Ovary (tissue), 9 donors: ENCODE data around the gene SOX2. TPM values are rescaled to one million over a fixed set of nuclear protein-coding genes. Genes with fewer than 3 reads are reported as not detected.

ENCODE experiments used
- DNase-seq, 5 donors: peaks; one replicate each; pipeline ENCODE4 v3.0.0-alpha.2; 2019 to 2020
- H3K27ac ChIP-seq, 2 donors: fragments of 200-600 bp; one replicate each; pipeline versions ENCODE4 v1.5.1 to v1.8.0; 2019 to 2022
- H3K27me3 ChIP-seq: fragments of 200-600 bp; one replicate; pipeline ENCODE4 v1.8.0; 2022
- H3K36me3 ChIP-seq: fragments of 200-600 bp; sonication (generic); one replicate; pipeline ENCODE4 v1.5.1; 2019
- H3K4me1 ChIP-seq: one replicate; pipeline ENCODE4 v1.8.1; 2013; ENCODE audit warnings: mild to moderate bottlenecking, moderate library complexity; ENCODE audit not compliant: insufficient read depth
- H3K4me3 ChIP-seq: fragments of 200-600 bp; sonication (generic); one replicate; pipeline ENCODE4 v1.5.1; 2017
- H3K9me3 ChIP-seq, 2 donors: fragments of 200-600 bp in 1 of 2; sonication (generic) in 1 of 2; one replicate each; pipeline versions ENCODE4 v1.5.1 to v1.8.1; 2013 to 2019; ENCODE audit warnings: mild to moderate bottlenecking in 1 of 2, moderate library complexity in 1 of 2
- CTCF ChIP-seq, 3 donors: fragments of 450-650 bp in 2 of 3; fragments of 200-600 bp in 1 of 3; IDR thresholded peaks; one replicate each; pipeline versions ENCODE4 v1.5.1 to v1.8.0; 2016 to 2022; ENCODE audit warnings: antibody characterized with exemption in 3 of 3, mild to moderate bottlenecking in 1 of 3
- EP300 ChIP-seq: sonication (generic); formaldehyde crosslinking; IDR thresholded peaks from one replicate; pipeline ENCODE4 v1.6.1; 2017; ENCODE audit warnings: antibody characterized with exemption
- POLR2A ChIP-seq: fragments of 450-650 bp; IDR thresholded peaks from one replicate; pipeline ENCODE4 v1.6.1; 2017; ENCODE audit warnings: antibody characterized with exemption, mild to moderate bottlenecking, moderate library complexity
- WGBS, 3 donors: extraction: QIAGEN DNeasy Blood & Tissue Kit in 1 of 3; methylation state at CpG; one replicate each; pipeline versions ENCODE4 v1.1.5 to v1.1.7; 2013 to 2017; 5-methylcytosine and 5-hydroxymethylcytosine counted together
- intact Hi-C, 4 donors: fragments of 100-400 bp; cut with DNase I; formaldehyde crosslinking; loops; one replicate each; pipeline versions ENCODE4 v1.11.0 to v1.15.1; 2022 to 2023
- polyA plus RNA-seq, 2 donors: library from polyadenylated mRNA; stranded (reverse); fragments of 200-250 nt in 1 of 2; fragments of 350-450 nt in 1 of 2; fragmentation: Illumina TruSeq in 1 of 2; extraction: RNeasy Lipid Tissue Mini Kit (QIAGEN cat#74804) in 1 of 2; gene quantifications; one replicate each; pipeline ENCODE4 v1.2.3, GENCODE V29; 2013 to 2014
- total RNA-seq, 7 donors: library from RNA; depleted of rRNA in 2 of 7; stranded (reverse); fragments of >200 nt in 2 of 7; fragmentation: NEBNext Ultra II Directional in 3 of 7; extraction: Animal tissue kit (Norgen Biotek cat#: 25700) in 3 of 7; gene quantifications; one replicate each; pipeline versions ENCODE4 v1.1.0 to v1.2.4, GENCODE V29; 2016 to 2023
- donor health status: DM: no; HTN: no; CAD: no; lungs with moderate emphysema.
- donor health status: DM: no; HTN: no; CAD: no.
- donor health status: Bipolar disorder and iron deficiency.
- donor health status: DM: yes; HTN: yes; CAD: no.
- donor health status: DM: no; HTN: no; CAD: no.
- donor health status: DM: yes; HTN: yes; CAD: no.

Gene SOX2
- total and polyA plus RNA-seq, 9 donors, result 0.23 to 0.69 (median 0.36) TPM; not detected in 2

- 9 to 11% (median 10%) methylated on average over 11 of the region's 11 CpGs for WGBS, 3 donors
Observed at GRCh38 chr3:181713280-181713647, 1.5 kb downstream of the SOX2 start.

GRCh38 chr3:181713676-181714612 is 2.2 kb downstream of the SOX2 start:
- H3K36me3 ChIP-seq, result no peaks in the 10 kb centered on the region
- H3K27me3 ChIP-seq, result no peaks in the 10 kb centered on the region
- 17 to 22% (median 19%) methylated on average over 13 of the region's 13 CpGs for WGBS, 3 donors
- TF ChIP-seq CTCF (IDR thresholded peaks at IDR 0.05) (no peak), POLR2A (no peak), EP300 (no peak)
- H3K27ac ChIP-seq, result no peak overlapping the region
- no peak overlapping the region for H3K4me3 ChIP-seq
- no peaks in the 10 kb centered on the region for H3K9me3 ChIP-seq
- DNase-seq, result no peak
- intact Hi-C loops, result loop anchor here in 2 of 4 donors (10.0 kb wide), 2 partner anchors 541 to 961 kb away; no protein-coding TSS in a partner anchor
- no peaks in the 10 kb centered on the region for H3K4me1 ChIP-seq

More at GRCh38 chr3:181713280-181713647, 1.5 kb downstream of the SOX2 start:
- H3K36me3 ChIP-seq, result no peaks in the 10 kb centered on the region
- H3K27ac ChIP-seq, result no peak overlapping the region
- no peaks in the 10 kb centered on the region for H3K9me3 ChIP-seq
- no peaks in the 10 kb centered on the region for H3K27me3 ChIP-seq
- no peak for TF ChIP-seq POLR2A
- no peak for TF ChIP-seq CTCF (IDR thresholded peaks at IDR 0.05)
- no peaks in the 10 kb centered on the region for H3K4me1 ChIP-seq
- intact Hi-C loops, result loop anchor here in 2 of 4 donors (10.0 kb wide), 2 partner anchors 542 to 962 kb away; no protein-coding TSS in a partner anchor
- DNase-seq, result no peak
- no peak overlapping the region for H3K4me3 ChIP-seq

- no peak overlapping the region for H3K27ac ChIP-seq
- H3K27me3 ChIP-seq, result peaks cover 6% of the 10 kb centered on the region
- DNase-seq, result no peak
- intact Hi-C loops, result loop anchor here in 2 of 4 donors (10.0 kb wide), 2 partner anchors 539 to 959 kb away; no protein-coding TSS in a partner anchor
- H3K9me3 ChIP-seq, result no peaks in the 10 kb centered on the region
- TF ChIP-seq POLR2A (no peak), CTCF (IDR thresholded peaks at IDR 0.05) (no peak), EP300 (no peak)
- no peaks in the 10 kb centered on the region for H3K4me1 ChIP-seq
- 12 to 16% (median 13%) methylated on average over 15 of the region's 15 CpGs for WGBS, 3 donors
- no peaks in the 10 kb centered on the region for H3K36me3 ChIP-seq
- H3K4me3 ChIP-seq, result no peak overlapping the region
Observed at GRCh38 chr3:181715571-181716340, 4.0 kb downstream of the SOX2 start.

GRCh38 chr3:181716966-181717365 is 5.2 kb downstream of the SOX2 start:
- H3K27me3 ChIP-seq, result peaks cover 6% of the 10 kb centered on the region
- DNase-seq, result no peak
- TF ChIP-seq EP300 (no peak), POLR2A (no peak), CTCF (IDR thresholded peaks at IDR 0.05) (no peak)
- intact Hi-C loops, result loop anchor here in 2 of 4 donors (10.0 kb wide), 2 partner anchors 538 to 958 kb away; no protein-coding TSS in a partner anchor
- 12 to 17% (median 15%) methylated on average over 5 of the region's 5 CpGs for WGBS, 3 donors
- H3K4me1 ChIP-seq, result no peaks in the 10 kb centered on the region
- no peak overlapping the region for H3K4me3 ChIP-seq
- H3K9me3 ChIP-seq, result no peaks in the 10 kb centered on the region
- H3K27ac ChIP-seq, result no peak overlapping the region
- H3K36me3 ChIP-seq, result no peaks in the 10 kb centered on the region
